ENCODE results near the gene USP31.

DNA sequence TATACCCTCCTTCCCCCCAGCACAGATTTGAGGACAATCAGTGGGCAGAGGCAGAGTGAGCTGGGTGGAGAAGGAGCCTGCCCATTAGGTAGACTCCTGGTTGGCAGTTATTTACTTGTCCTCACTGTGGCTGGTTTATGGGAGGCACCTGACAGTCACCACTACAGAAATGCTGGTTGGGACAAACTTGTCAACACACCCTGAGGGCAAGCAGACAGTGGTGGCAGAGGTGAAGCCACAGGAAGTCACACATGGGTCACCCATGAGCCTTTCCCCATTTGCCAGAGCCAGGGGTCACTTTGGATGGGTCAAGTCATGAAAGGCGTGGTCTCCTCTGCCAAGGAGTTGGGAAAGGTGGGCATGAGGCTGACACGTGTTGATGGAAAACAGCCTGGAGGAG lies 39.7 kb upstream of the USP31 start:
- TF ChIP-seq EZH2 (IDR thresholded peaks at IDR 0.05; ENCODE audit: low read length, unreplicated experiment) = no peak
- TF ChIP-seq, protein P1, sequence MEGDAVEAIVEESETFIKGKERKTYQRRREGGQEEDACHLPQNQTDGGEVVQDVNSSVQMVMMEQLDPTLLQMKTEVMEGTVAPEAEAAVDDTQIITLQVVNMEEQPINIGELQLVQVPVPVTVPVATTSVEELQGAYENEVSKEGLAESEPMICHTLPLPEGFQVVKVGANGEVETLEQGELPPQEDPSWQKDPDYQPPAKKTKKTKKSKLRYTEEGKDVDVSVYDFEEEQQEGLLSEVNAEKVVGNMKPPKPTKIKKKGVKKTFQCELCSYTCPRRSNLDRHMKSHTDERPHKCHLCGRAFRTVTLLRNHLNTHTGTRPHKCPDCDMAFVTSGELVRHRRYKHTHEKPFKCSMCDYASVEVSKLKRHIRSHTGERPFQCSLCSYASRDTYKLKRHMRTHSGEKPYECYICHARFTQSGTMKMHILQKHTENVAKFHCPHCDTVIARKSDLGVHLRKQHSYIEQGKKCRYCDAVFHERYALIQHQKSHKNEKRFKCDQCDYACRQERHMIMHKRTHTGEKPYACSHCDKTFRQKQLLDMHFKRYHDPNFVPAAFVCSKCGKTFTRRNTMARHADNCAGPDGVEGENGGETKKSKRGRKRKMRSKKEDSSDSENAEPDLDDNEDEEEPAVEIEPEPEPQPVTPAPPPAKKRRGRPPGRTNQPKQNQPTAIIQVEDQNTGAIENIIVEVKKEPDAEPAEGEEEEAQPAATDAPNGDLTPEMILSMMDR (conservative IDR thresholded peaks at IDR 0.05; ENCODE audit: low read depth, low read length) = no peak
- no peak for TF ChIP-seq EZH2phosphoT487 (IDR thresholded peaks at IDR 0.05; ENCODE audit: borderline replicate concordance, low read length)
